HG03571 (cell line): ENCODE measurements around the gene MIF4GD.
"Not testable (repeated sequence)": the region's sequence is repeated elsewhere in the genome, so short reads cannot be mapped to it uniquely, and the experiment has no call there.

Experiments
- ATAC-seq: cut with Tn5 transposase; IDR thresholded peaks from one replicate; pipeline ENCODE4 v1.9.1; 2021; ENCODE audit not compliant: unreplicated experiment

The MIF4GD gene

GRCh38 chr17:75270966-75271232, at the start of gene MIF4GD:
Gene MIF4GD, minus strand, starts transcription at chr17:75271231. Its CDS starts 1,036 bp downstream, at chr17:75270195.
- ATAC-seq, result no peak

GRCh38 chr17:75319904-75320691, 49.1 kb upstream of the MIF4GD start:
- ATAC-seq, result no peak

- ATAC-seq, result no peak
Observed at GRCh38 chr17:75318615-75319222, 47.7 kb upstream of the MIF4GD start.

GRCh38 chr17:75318211-75318610, 47.2 kb upstream of the MIF4GD start:
- no peak for ATAC-seq

GRCh38 chr17:75317671-75318070, 46.6 kb upstream of the MIF4GD start:
- no peak for ATAC-seq

- ATAC-seq, result no peak
Observed at GRCh38 chr17:75316253-75316652, 45.2 kb upstream of the MIF4GD start.

GRCh38 chr17:75315541-75316243, 44.7 kb upstream of the MIF4GD start:
- ATAC-seq, result no peak

GRCh38 chr17:75313941-75314551, 43.0 kb upstream of the MIF4GD start:
- ATAC-seq, result no peak

- no peak for ATAC-seq
Observed at GRCh38 chr17:75308732-75309629, 38.0 kb upstream of the MIF4GD start.

- no peak for ATAC-seq
Observed at GRCh38 chr17:75307957-75308731, 37.1 kb upstream of the MIF4GD start.

- ATAC-seq, result no peak
Observed at GRCh38 chr17:75301502-75302206, 30.6 kb upstream of the MIF4GD start.

GRCh38 chr17:75301049-75301448, 30.0 kb upstream of the MIF4GD start:
- ATAC-seq, result no peak

- ATAC-seq, result no peak
Observed at GRCh38 chr17:75300280-75300679, 29.2 kb upstream of the MIF4GD start.

GRCh38 chr17:75295201-75296158, 24.4 kb upstream of the MIF4GD start:
- ATAC-seq, result peak; percentile 63

- ATAC-seq, result not testable (repeated sequence)
Observed at GRCh38 chr17:75292810-75293448, 21.9 kb upstream of the MIF4GD start.

GRCh38 chr17:75289832-75290337, 18.9 kb upstream of the MIF4GD start:
- peak; percentile 21 for ATAC-seq

GRCh38 chr17:75289115-75289831, 18.2 kb upstream of the MIF4GD start, which contains the start of gene SLC25A19:
Gene SLC25A19, minus strand, starts transcription at chr17:75289433. Its CDS starts 2,669 bp downstream, at chr17:75286764.
- peak; percentile 91 for ATAC-seq
